HepG2 (cell line): ENCODE results near the gene TBC1D16. TPM values are rescaled to one million over a fixed set of nuclear protein-coding genes. Genes with fewer than 3 reads are reported as not detected.
A peak's percentile ranks its signal among the peaks of the same experiment; 100 is the strongest.

ENCODE experiments used
- BRD4 ChIP-seq: sonication (generic); formaldehyde crosslinking; IDR thresholded peaks from 2 replicates; pipeline ENCODE4 v1.4.0; 2020; ENCODE audit warnings: missing genetic modification reagents
- CHCHD3 ChIP-seq: sonication (generic); formaldehyde crosslinking; IDR thresholded peaks from 2 replicates; pipeline ENCODE4 v1.8.0; 2022; ENCODE audit warnings: mild to moderate bottlenecking, missing genetic modification reagents, moderate library complexity
- ELF4 ChIP-seq: sonication (generic); formaldehyde crosslinking; IDR thresholded peaks from 2 replicates; pipeline ENCODE4 v1.5.0; 2020; ENCODE audit warnings: missing genetic modification reagents, mild to moderate bottlenecking, moderate library complexity, borderline replicate concordance
- FOXK1 ChIP-seq: sonication (generic); formaldehyde crosslinking; IDR thresholded peaks from 2 replicates; pipeline ENCODE4 v1.4.0; 2020; ENCODE audit warnings: low read depth, missing genetic modification reagents, borderline replicate concordance
- GPN1 ChIP-seq: sonication (generic); formaldehyde crosslinking; IDR thresholded peaks from 2 replicates; pipeline ENCODE4 v1.5.1; 2020; ENCODE audit warnings: missing genetic modification reagents, borderline replicate concordance
- RXRA ChIP-seq: sonication (generic); formaldehyde crosslinking; IDR thresholded peaks from 2 replicates; pipeline ENCODE4 v1.5.1; 2020; ENCODE audit warnings: missing genetic modification reagents
- ZFP36L1 ChIP-seq: sonication (generic); formaldehyde crosslinking; IDR thresholded peaks from 2 replicates; pipeline ENCODE4 v1.8.0; 2022; ENCODE audit warnings: mild to moderate bottlenecking, missing genetic modification reagents, moderate library complexity
- ZNF256 ChIP-seq: sonication (generic); formaldehyde crosslinking; conservative IDR thresholded peaks from 2 replicates; pipeline ENCODE4 v1.4.0; 2020; ENCODE audit warnings: missing genetic modification reagents
- ZNF563 ChIP-seq: sonication (generic); formaldehyde crosslinking; IDR thresholded peaks from 2 replicates; pipeline ENCODE4 v1.8.0; 2022; ENCODE audit warnings: mild to moderate bottlenecking, moderate library complexity, missing genetic modification reagents
- ZNF652 ChIP-seq: IDR thresholded peaks from 2 replicates; pipeline ENCODE4 v1.6.1; 2016; ENCODE audit warnings: low read depth, borderline replicate concordance
- ZNF687 ChIP-seq: sonication (generic); formaldehyde crosslinking; IDR thresholded peaks from 2 replicates; pipeline ENCODE4 v1.5.1; 2020; ENCODE audit warnings: mild to moderate bottlenecking, missing genetic modification reagents, moderate library complexity
- polyA plus RNA-seq, 8 experiments: library from polyadenylated mRNA; depleted of rRNA in 3 of 8; stranded (reverse) in 7 of 8; unstranded in 1 of 8; fragments of >200 nt; fragmentation: Illumina TruSeq in 4 of 8; extraction: Trizol in 4 of 8; gene quantifications; 2 replicates each; pipeline versions ENCODE4 v1.2.1 to v1.2.3, GENCODE V29; 2011 to 2016; ENCODE audit warnings: low read depth in 4 of 8, missing spikeins in 1 of 8, mixed read lengths in 1 of 8; ENCODE audit not compliant: insufficient read depth in 1 of 8
- total RNA-seq, 5 experiments: library from RNA; depleted of rRNA; stranded (reverse); fragments of >200 nt; fragmentation: Illumina TruSeq; extraction: Trizol; gene quantifications; 2 replicates each; pipeline ENCODE4 v1.2.3, GENCODE V29; 2016; ENCODE audit warnings: low read depth in 1 of 5
- TF ChIP-seq, protein P1 (sequence below): sonication (generic); formaldehyde crosslinking; IDR thresholded peaks from 2 replicates; pipeline ENCODE4 v1.5.0; 2020; ENCODE audit warnings: missing genetic modification reagents
- TF ChIP-seq, protein P2 (sequence below): sonication (generic); formaldehyde crosslinking; IDR thresholded peaks from 2 replicates; pipeline ENCODE4 v1.5.0; 2020; ENCODE audit warnings: mild to moderate bottlenecking, missing genetic modification reagents, moderate library complexity
- TF ChIP-seq, protein P3 (sequence below): sonication (generic); formaldehyde crosslinking; IDR thresholded peaks from 2 replicates; pipeline ENCODE4 v1.4.0; 2020; ENCODE audit warnings: missing genetic modification reagents, mild to moderate bottlenecking, borderline replicate concordance
- TF ChIP-seq, protein P4 (sequence below): sonication (generic); formaldehyde crosslinking; IDR thresholded peaks from 2 replicates; pipeline ENCODE4 v1.5.1; 2020; ENCODE audit warnings: missing genetic modification reagents, mild to moderate bottlenecking, borderline replicate concordance
- TF ChIP-seq, protein P5 (sequence below): sonication (generic); formaldehyde crosslinking; conservative IDR thresholded peaks from 2 replicates; pipeline ENCODE4 v1.4.0; 2020; ENCODE audit warnings: missing genetic modification reagents

TBC1D16 gene
- total and polyA plus RNA-seq, 2 of the 13 experiments (the other 11 are each of a cell fraction or from before 2014, with no cell fraction given), result 14.9 to 24.9 TPM

DNA sequence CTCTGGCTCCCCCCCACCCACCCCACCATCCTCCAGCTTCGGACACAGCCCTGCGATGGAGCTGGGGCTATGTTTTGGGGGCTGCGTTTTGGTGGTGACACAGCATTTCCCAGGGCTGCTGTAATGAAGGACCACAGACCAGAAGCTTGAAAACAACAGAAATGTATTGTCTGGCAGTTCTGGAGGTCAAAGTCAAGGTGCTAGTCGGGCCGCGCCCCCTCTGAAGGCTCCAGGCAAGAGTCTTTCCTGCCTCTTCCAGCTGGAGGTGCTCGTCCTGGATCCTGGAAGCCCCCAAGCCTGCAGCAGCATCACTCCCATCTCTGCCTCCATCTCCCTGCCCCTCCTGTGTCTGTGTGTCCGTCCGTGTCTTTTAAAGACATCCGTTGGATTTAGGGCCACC is 50.8 kb downstream of the TBC1D16 start (continued):
- TF ChIP-seq, protein P1, sequence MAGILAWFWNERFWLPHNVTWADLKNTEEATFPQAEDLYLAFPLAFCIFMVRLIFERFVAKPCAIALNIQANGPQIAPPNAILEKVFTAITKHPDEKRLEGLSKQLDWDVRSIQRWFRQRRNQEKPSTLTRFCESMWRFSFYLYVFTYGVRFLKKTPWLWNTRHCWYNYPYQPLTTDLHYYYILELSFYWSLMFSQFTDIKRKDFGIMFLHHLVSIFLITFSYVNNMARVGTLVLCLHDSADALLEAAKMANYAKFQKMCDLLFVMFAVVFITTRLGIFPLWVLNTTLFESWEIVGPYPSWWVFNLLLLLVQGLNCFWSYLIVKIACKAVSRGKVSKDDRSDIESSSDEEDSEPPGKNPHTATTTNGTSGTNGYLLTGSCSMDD (CRISPR knock-in tag), result no peak
- TF ChIP-seq, protein P2, sequence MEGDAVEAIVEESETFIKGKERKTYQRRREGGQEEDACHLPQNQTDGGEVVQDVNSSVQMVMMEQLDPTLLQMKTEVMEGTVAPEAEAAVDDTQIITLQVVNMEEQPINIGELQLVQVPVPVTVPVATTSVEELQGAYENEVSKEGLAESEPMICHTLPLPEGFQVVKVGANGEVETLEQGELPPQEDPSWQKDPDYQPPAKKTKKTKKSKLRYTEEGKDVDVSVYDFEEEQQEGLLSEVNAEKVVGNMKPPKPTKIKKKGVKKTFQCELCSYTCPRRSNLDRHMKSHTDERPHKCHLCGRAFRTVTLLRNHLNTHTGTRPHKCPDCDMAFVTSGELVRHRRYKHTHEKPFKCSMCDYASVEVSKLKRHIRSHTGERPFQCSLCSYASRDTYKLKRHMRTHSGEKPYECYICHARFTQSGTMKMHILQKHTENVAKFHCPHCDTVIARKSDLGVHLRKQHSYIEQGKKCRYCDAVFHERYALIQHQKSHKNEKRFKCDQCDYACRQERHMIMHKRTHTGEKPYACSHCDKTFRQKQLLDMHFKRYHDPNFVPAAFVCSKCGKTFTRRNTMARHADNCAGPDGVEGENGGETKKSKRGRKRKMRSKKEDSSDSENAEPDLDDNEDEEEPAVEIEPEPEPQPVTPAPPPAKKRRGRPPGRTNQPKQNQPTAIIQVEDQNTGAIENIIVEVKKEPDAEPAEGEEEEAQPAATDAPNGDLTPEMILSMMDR (CRISPR knock-in tag), result peak; percentile 40
- no peak for TF ChIP-seq GPN1 (CRISPR knock-in tag)
- no peak for TF ChIP-seq ZNF563 (CRISPR knock-in tag)
- TF ChIP-seq, protein P3, sequence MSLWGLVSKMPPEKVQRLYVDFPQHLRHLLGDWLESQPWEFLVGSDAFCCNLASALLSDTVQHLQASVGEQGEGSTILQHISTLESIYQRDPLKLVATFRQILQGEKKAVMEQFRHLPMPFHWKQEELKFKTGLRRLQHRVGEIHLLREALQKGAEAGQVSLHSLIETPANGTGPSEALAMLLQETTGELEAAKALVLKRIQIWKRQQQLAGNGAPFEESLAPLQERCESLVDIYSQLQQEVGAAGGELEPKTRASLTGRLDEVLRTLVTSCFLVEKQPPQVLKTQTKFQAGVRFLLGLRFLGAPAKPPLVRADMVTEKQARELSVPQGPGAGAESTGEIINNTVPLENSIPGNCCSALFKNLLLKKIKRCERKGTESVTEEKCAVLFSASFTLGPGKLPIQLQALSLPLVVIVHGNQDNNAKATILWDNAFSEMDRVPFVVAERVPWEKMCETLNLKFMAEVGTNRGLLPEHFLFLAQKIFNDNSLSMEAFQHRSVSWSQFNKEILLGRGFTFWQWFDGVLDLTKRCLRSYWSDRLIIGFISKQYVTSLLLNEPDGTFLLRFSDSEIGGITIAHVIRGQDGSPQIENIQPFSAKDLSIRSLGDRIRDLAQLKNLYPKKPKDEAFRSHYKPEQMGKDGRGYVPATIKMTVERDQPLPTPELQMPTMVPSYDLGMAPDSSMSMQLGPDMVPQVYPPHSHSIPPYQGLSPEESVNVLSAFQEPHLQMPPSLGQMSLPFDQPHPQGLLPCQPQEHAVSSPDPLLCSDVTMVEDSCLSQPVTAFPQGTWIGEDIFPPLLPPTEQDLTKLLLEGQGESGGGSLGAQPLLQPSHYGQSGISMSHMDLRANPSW (CRISPR knock-in tag), result no peak
- TF ChIP-seq ZNF652 (CRISPR knock-in tag), result no peak
- TF ChIP-seq ELF4 (CRISPR knock-in tag), result no peak
- TF ChIP-seq, protein P4, sequence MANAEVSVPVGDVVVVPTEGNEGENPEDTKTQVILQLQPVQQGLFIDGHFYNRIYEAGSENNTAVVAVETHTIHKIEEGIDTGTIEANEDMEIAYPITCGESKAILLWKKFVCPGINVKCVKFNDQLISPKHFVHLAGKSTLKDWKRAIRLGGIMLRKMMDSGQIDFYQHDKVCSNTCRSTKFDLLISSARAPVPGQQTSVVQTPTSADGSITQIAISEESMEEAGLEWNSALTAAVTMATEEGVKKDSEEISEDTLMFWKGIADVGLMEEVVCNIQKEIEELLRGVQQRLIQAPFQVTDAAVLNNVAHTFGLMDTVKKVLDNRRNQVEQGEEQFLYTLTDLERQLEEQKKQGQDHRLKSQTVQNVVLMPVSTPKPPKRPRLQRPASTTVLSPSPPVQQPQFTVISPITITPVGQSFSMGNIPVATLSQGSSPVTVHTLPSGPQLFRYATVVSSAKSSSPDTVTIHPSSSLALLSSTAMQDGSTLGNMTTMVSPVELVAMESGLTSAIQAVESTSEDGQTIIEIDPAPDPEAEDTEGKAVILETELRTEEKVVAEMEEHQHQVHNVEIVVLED (CRISPR knock-in tag), result no peak
- peak; percentile 36; the same call in 1 of the 2 replicates for TF ChIP-seq ZNF687 (CRISPR knock-in tag)
- TF ChIP-seq FOXK1 (CRISPR knock-in tag), result peak; percentile 61; the same call in 1 of the 2 replicates
- TF ChIP-seq CHCHD3 (CRISPR knock-in tag), result no peak
- TF ChIP-seq ZFP36L1, result no peak
- no peak for TF ChIP-seq BRD4 (CRISPR knock-in tag)
- TF ChIP-seq, protein P5, sequence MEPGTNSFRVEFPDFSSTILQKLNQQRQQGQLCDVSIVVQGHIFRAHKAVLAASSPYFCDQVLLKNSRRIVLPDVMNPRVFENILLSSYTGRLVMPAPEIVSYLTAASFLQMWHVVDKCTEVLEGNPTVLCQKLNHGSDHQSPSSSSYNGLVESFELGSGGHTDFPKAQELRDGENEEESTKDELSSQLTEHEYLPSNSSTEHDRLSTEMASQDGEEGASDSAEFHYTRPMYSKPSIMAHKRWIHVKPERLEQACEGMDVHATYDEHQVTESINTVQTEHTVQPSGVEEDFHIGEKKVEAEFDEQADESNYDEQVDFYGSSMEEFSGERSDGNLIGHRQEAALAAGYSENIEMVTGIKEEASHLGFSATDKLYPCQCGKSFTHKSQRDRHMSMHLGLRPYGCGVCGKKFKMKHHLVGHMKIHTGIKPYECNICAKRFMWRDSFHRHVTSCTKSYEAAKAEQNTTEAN (CRISPR knock-in tag), result no peak
- peak; percentile 61 for TF ChIP-seq RXRA (CRISPR knock-in tag)
- no peak for TF ChIP-seq ZNF256 (CRISPR knock-in tag)
